Measurements from ENCODE around the gene RING1. TPM values are rescaled to one million over a fixed set of nuclear protein-coding genes. Genes with fewer than 3 reads are reported as not detected.

The RING1 gene
- total RNA-seq, 4 donors from 2014 or later, result 15.0 to 25.3 (median 20.6) TPM

- intact Hi-C loops (cut with DNase I), result no loop called here
- no peaks in the 10 kb centered on the region for H3K36me3 ChIP-seq
- H3K4me1 ChIP-seq, result peaks cover 3 to 6% (median 5%) of the 10 kb centered on the region in 4 donors
- H3K27ac ChIP-seq (replicated peaks in 1 of 4), result no peak overlapping the region
- no peak overlapping the region for H3K4me3 ChIP-seq
- H3K9me3 ChIP-seq, result no peaks in the 10 kb centered on the region
- WGBS, result 80% methylated on average over 7 of the region's 7 CpGs
- TF ChIP-seq POLR2A (IDR thresholded peaks at IDR 0.05; ENCODE audit: low read depth) (no peak), POLR2AphosphoS5 (IDR thresholded peaks at IDR 0.05) (no peak), EP300 (IDR thresholded peaks at IDR 0.05) (no peak), CTCF (IDR thresholded peaks at IDR 0.05) (no peak)
- H3K27me3 ChIP-seq, result peaks cover 0 to 7% (median 0%) of the 10 kb centered on the region in 4 donors
- DNase-seq (ENCODE audit: extremely low spot score), result no peak
These were observed 41.5 kb upstream of the RING1 start for GRCh38 chr6:33166811-33167210.

- TF ChIP-seq POLR2AphosphoS5 (IDR thresholded peaks at IDR 0.05) (no peak), EP300 (IDR thresholded peaks at IDR 0.05) (no peak), POLR2A (IDR thresholded peaks at IDR 0.05; ENCODE audit: low read depth) (no peak), CTCF (IDR thresholded peaks at IDR 0.05) (no peak)
- no peaks in the 10 kb centered on the region for H3K36me3 ChIP-seq
- 91% methylated on average over 15 of the region's 19 CpGs for WGBS
- intact Hi-C loops (cut with DNase I), result no loop called here
- no peak for DNase-seq (ENCODE audit: extremely low spot score)
- peaks cover 0 to 7% (median 0%) of the 10 kb centered on the region in 4 donors for H3K27me3 ChIP-seq
- H3K4me3 ChIP-seq, result no peak overlapping the region
- no peaks in the 10 kb centered on the region for H3K4me1 ChIP-seq
- no peaks in the 10 kb centered on the region for H3K9me3 ChIP-seq
- no peak overlapping the region for H3K27ac ChIP-seq (replicated peaks in 1 of 4)
These were observed 40.7 kb upstream of the RING1 start for GRCh38 chr6:33167374-33168283.

- Histone ChIP-seq H3K27ac (replicated peaks in 1 of 4) (no peak overlapping the region), H3K9me3 (no peaks in the 10 kb centered on the region), H3K27me3 (peaks cover 0 to 7% (median 0%) of the 10 kb centered on the region in 4 donors), H3K4me3 (no peak overlapping the region), H3K36me3 (no peaks in the 10 kb centered on the region), H3K4me1 (no peaks in the 10 kb centered on the region)
- TF ChIP-seq POLR2AphosphoS5 (IDR thresholded peaks at IDR 0.05) (no peak), CTCF (IDR thresholded peaks at IDR 0.05) (no peak), EP300 (IDR thresholded peaks at IDR 0.05) (no peak), POLR2A (IDR thresholded peaks at IDR 0.05; ENCODE audit: low read depth) (no peak)
- intact Hi-C loops (cut with DNase I), result no loop called here
- whole genome bisulfite sequencing, result 68% methylated on average over 5 of the region's 6 CpGs
- DNase-seq (ENCODE audit: extremely low spot score), result no peak
These were observed 40.1 kb upstream of the RING1 start for GRCh38 chr6:33168284-33168601.

- no peak for TF ChIP-seq CTCF (IDR thresholded peaks at IDR 0.05)
- TF ChIP-seq EP300 (IDR thresholded peaks at IDR 0.05), result no peak
- TF ChIP-seq POLR2A (IDR thresholded peaks at IDR 0.05; ENCODE audit: low read depth), result no peak
- TF ChIP-seq POLR2AphosphoS5 (IDR thresholded peaks at IDR 0.05), result no peak
- WGBS, result no CpG with 5 or more reads among the region's 5 CpGs
- Histone ChIP-seq H3K27me3 (peaks cover 0 to 7% (median 0%) of the 10 kb centered on the region in 4 donors), H3K4me3 (no peak overlapping the region), H3K36me3 (no peaks in the 10 kb centered on the region), H3K4me1 (no peaks in the 10 kb centered on the region), H3K9me3 (no peaks in the 10 kb centered on the region), H3K27ac (replicated peaks in 1 of 4) (no peak overlapping the region)
- intact Hi-C loops (cut with DNase I), result no loop called here
- DNase-seq (ENCODE audit: extremely low spot score), result no peak
These were observed 39.7 kb upstream of the RING1 start for GRCh38 chr6:33168639-33169038.
